GM12878 (cell line): ENCODE data around the gene RNF149. TPM values are rescaled to one million over a fixed set of nuclear protein-coding genes. Genes with fewer than 3 reads are reported as not detected.

Experiments used
- ATAC-seq: fragments of 200-7000 bp; cut with Tn5 transposase; 3 replicates; pipeline ENCODE4 v1.9.1; 2020; ENCODE audit warnings: mild to moderate bottlenecking, moderate library complexity
- BruUV-seq: library from RNA; stranded (reverse); fragments of 400-500 nt; replicated peaks from 2 replicates; lab custom pipeline; 2021; lab: Mats Ljungman, UMichigan
- CTCF ChIA-PET: fragments of 300-600 bp; sonication (Branson Sonifier 250); formaldehyde crosslinking; extraction: SDS; loops from one replicate; lab custom pipeline; 2021; ENCODE audit warnings: inconsistent platforms; lab: Yijun Ruan, JAX
- POLR2A ChIA-PET: fragments of 350-600 bp; formaldehyde crosslinking; extraction: SDS; loops from one replicate; lab custom pipeline; 2021; ENCODE audit warnings: inconsistent platforms; lab: Charles Lee
- RAD21 ChIA-PET: fragments of 300-600 bp; sonication (Branson Sonifier 250); formaldehyde crosslinking; loops from one replicate; lab custom pipeline; 2023; ENCODE audit warnings: antibody characterized with exemption; ENCODE audit not compliant: unreplicated experiment; lab: Charles Lee
- SMC1A ChIA-PET: fragments of 300-600 bp; sonication (Branson Sonifier 250); formaldehyde crosslinking; loops from one replicate; lab custom pipeline; 2023; ENCODE audit not compliant: unreplicated experiment, uncharacterized antibody; lab: Charles Lee
- DNase-seq: peaks from one replicate; pipeline ENCODE4 v3.0.0-alpha.2; 2011; ENCODE audit warnings: low read depth, low spot score
- FAIRE-seq: peaks from 3 replicates; lab custom pipeline; 2011; peaks lifted over from hg19 to GRCh38; lab: Jason Lieb, UNC
- H2AFZ ChIP-seq: 2 replicates; pipeline ENCODE4 v1.6.0; 2011; ENCODE audit warnings: low read depth, low read length, control low read depth; ENCODE audit not compliant: control insufficient read depth
- H3K27ac ChIP-seq: 2 replicates; pipeline ENCODE4 v1.5.1; 2011; ENCODE audit warnings: control low read depth; ENCODE audit not compliant: control insufficient read depth, insufficient read depth
- H3K27me3 ChIP-seq, 2 experiments: replicated peaks in 1 of 2; 2 replicates each; pipeline versions ENCODE4 v1.6.0 to v1.6.1; 2011; ENCODE audit warnings: low read length in 1 of 2; ENCODE audit not compliant: control insufficient read depth in 2 of 2, insufficient read depth in 2 of 2
- H3K36me3 ChIP-seq, 2 experiments: 2 replicates each; pipeline ENCODE4 v1.5.1; 2011; ENCODE audit warnings: low read length in 1 of 2; ENCODE audit not compliant: control insufficient read depth in 2 of 2, insufficient read depth in 2 of 2
- H3K4me1 ChIP-seq: 2 replicates; pipeline ENCODE4 v1.6.1; 2011; ENCODE audit warnings: mild to moderate bottlenecking, low read length, moderate library complexity, mixed read lengths; ENCODE audit not compliant: control insufficient read depth, insufficient read depth
- H3K4me2 ChIP-seq: 2 replicates; pipeline ENCODE4 v1.6.0; 2011; ENCODE audit warnings: control low read depth; ENCODE audit not compliant: control insufficient read depth, insufficient read depth
- H3K4me3 ChIP-seq: fragments of 200-600 bp; sonication (generic); 2 replicates; pipeline ENCODE4 v1.5.1; 2016
- H3K79me2 ChIP-seq: 2 replicates; pipeline ENCODE4 v1.6.0; 2011; ENCODE audit warnings: low read length; ENCODE audit not compliant: control insufficient read depth, insufficient read depth
- H3K9ac ChIP-seq: 2 replicates; pipeline ENCODE4 v1.8.0; 2011; ENCODE audit warnings: low read length, control low read depth, mixed read lengths; ENCODE audit not compliant: control insufficient read depth, insufficient read depth
- H3K9me3 ChIP-seq: replicated peaks from 3 replicates; pipeline ENCODE4 v1.5.1; 2011; ENCODE audit warnings: mild to moderate bottlenecking, low read length; ENCODE audit not compliant: control insufficient read depth, insufficient read depth
- H4K20me1 ChIP-seq: 2 replicates; pipeline ENCODE4 v1.6.0; 2011; ENCODE audit not compliant: control insufficient read depth, insufficient read depth
- ATF7 ChIP-seq: fragments of 450-650 bp; IDR thresholded peaks from 2 replicates; pipeline ENCODE4 v1.6.1; 2016; ENCODE audit warnings: low read depth, mild to moderate bottlenecking
- BHLHE40 ChIP-seq, 2 experiments: fragments of 450-650 bp in 1 of 2; IDR thresholded peaks; 2 replicates each; pipeline ENCODE4 v1.6.1; 2011 to 2017; ENCODE audit warnings: low read depth in 2 of 2, borderline replicate concordance in 1 of 2, improper control_type of control experiment in 1 of 2, low read length in 1 of 2, mild to moderate bottlenecking in 1 of 2
- CREB1 ChIP-seq: IDR thresholded peaks from 2 replicates; pipeline ENCODE4 v1.6.1; 2012; ENCODE audit warnings: low read depth, mild to moderate bottlenecking, inconsistent platforms
- HDGF ChIP-seq: fragments of 450-650 bp; IDR thresholded peaks from 2 replicates; pipeline ENCODE4 v1.6.1; 2016; ENCODE audit warnings: antibody characterized with exemption
- IKZF2 ChIP-seq, 2 experiments: fragments of 450-650 bp; IDR thresholded peaks; 2 replicates each; pipeline ENCODE4 v1.6.1; 2017; ENCODE audit warnings: mild to moderate bottlenecking in 2 of 2, moderate library complexity in 2 of 2
- KAT2A ChIP-seq: conservative IDR thresholded peaks from 2 replicates; pipeline ENCODE4 v1.6.1; 2011; ENCODE audit warnings: low read depth, low read length; ENCODE audit not compliant: control insufficient read depth
- NBN ChIP-seq: fragments of 450-650 bp; IDR thresholded peaks from 2 replicates; pipeline ENCODE4 v1.6.1; 2016
- NFYA ChIP-seq: IDR thresholded peaks from 2 replicates; pipeline ENCODE4 v1.6.1; 2011; ENCODE audit warnings: low read depth, mild to moderate bottlenecking, low read length, improper control_type of control experiment, borderline replicate concordance
- NFYB ChIP-seq: IDR thresholded peaks from 2 replicates; pipeline ENCODE4 v1.6.1; 2011; ENCODE audit warnings: low read depth, mild to moderate bottlenecking, low read length, improper control_type of control experiment, moderate library complexity; ENCODE audit not compliant: insufficient read depth
- SPI1 ChIP-seq: IDR thresholded peaks from 2 replicates; pipeline ENCODE4 v1.6.1; 2011; ENCODE audit warnings: low read depth, mild to moderate bottlenecking, low read length, moderate library complexity, borderline replicate concordance; ENCODE audit not compliant: insufficient read depth
- WGBS: methylation state at CpG from one replicate; pipeline ENCODE4 v1.1.6; 2016; ENCODE audit warnings: low lambda C conversion rate; ENCODE audit not compliant: insufficient replicate concordance, insufficient coverage; ENCODE audit errors: missing lambda C conversion rate; 5-methylcytosine and 5-hydroxymethylcytosine counted together
- in situ Hi-C: fragments of 300-500 bp; cut with MboI; formaldehyde crosslinking; loops from 9 replicates; pipeline ENCODE4 v1.14.3; 2018; ENCODE audit warnings: mixed read lengths
- intact Hi-C: fragments of 100-400 bp; cut with micrococcal nuclease; formaldehyde crosslinking; loops from one replicate; pipeline ENCODE4 v1.14.2; 2022; ENCODE audit not compliant: unreplicated experiment
- polyA plus RNA-seq, 11 experiments: library from polyadenylated mRNA; depleted of rRNA in 4 of 11; unstranded in 6 of 11; stranded (reverse) in 5 of 11; fragments of >200 nt; fragmentation: Nextera tagmentation in 4 of 11; fragmentation: Illumina TruSeq in 1 of 11; extraction: Ambion mirVana in 4 of 11; extraction: Trizol in 1 of 11; gene quantifications; 1 replicate in 1 of 11; 2 replicates in 10 of 11; pipeline versions ENCODE4 v1.2.1 to v1.2.3, GENCODE V29; 2011 to 2016; ENCODE audit warnings: inconsistent platforms in 2 of 11, missing spikeins in 2 of 11, low read depth in 1 of 11
- total RNA-seq, 4 experiments: library from RNA; depleted of rRNA in 3 of 4; stranded (reverse); fragments of >200 nt in 3 of 4; fragmentation: Illumina TruSeq in 1 of 4; extraction: Trizol in 1 of 4; gene quantifications; 2 replicates each; pipeline versions ENCODE4 v1.2.1 to v1.2.3, GENCODE V29; 2013 to 2021
- TF ChIP-seq, protein P1 (sequence below): fragments of 150-350 bp; IDR thresholded peaks from 2 replicates; pipeline ENCODE4 v1.6.1; 2014; ENCODE audit warnings: mild to moderate bottlenecking, low read depth, low read length
- TF ChIP-seq, protein P2 (sequence below): fragments of 450-650 bp; IDR thresholded peaks from 2 replicates; pipeline ENCODE4 v1.6.1; 2016; ENCODE audit warnings: mild to moderate bottlenecking
- TF ChIP-seq, protein P3 (sequence below): fragments of 450-650 bp; IDR thresholded peaks from 2 replicates; pipeline ENCODE4 v1.6.1; 2017; ENCODE audit warnings: low read depth, mild to moderate bottlenecking, moderate library complexity

The RNF149 gene
- total and polyA plus RNA-seq, 10 of the 15 experiments (the other 5 are each of a cell fraction or from before 2014, with no cell fraction given): 5.2 to 38.4 (median 16.3) TPM

DNA sequence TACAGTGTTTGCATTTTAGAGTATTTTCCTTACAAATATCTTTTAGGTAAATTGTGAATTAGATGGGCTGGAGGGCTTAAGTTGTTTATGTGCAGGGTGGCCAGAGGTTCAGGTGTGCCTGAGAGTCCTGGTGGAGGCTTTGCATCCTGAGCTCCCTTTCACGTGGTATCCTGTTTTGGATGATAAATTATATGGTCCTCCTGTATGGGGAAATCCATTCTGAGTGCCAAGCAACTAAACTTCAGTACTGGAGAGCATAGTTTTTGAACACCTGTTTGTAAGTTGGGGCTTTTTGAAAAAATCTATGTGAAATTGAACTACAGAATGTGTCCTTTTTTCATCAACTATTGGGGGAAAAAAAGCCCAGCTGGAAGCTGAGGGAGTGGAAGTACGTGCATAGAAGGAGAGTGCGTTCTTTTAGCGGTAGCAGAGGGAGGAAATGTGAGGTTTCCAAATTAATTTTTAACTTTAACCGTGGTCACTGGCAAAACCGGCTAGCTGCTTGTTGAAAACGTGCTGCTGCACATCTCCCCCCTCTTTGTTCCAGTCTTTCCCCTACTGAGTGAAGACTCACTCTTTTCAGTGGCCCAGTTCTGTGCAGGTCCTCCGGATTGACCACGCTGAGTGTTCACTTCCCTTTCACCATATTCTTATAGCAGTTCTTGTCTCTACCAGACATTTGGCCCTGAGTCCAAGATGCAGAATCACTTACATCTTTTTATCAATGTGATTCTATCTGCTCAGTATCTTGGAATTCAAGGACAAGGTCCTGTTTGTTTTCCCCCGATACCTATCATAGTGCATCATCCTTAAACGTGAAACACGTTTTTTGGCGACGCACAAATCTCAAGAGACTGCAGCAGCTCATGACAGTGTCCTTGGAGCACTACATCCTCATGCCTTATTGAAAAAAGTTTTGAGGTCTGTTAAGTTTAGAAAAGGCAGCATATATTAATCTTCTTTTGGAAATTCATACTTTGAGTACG lies 40.5 kb downstream of the RNF149 start:
- no TSS peak for BruUV-seq
- ChIA-PET POLR2A (interaction anchor here (0.6 to 2.3 kb wide), 5 partner anchors 9 to 444 kb away, joined by 3 to 14 read pairs (median 4); partner anchors contain the start of genes CNOT11 and RNF149), SMC1A (interaction anchor here (1.0 to 3.1 kb wide), 7 partner anchors 9 to 485 kb away, joined by 3 to 17 read pairs (median 4); partner anchors contain the start of gene CNOT11), RAD21 (interaction anchor here (0.6 to 1.3 kb wide), 4 partner anchors 8 to 355 kb away, joined by 3 to 12 read pairs (median 3); partner anchors contain the start of genes CNOT11 and RNF149), CTCF (interaction anchor here (0.7 to 1.1 kb wide), 6 partner anchors 12 to 255 kb away, joined by 3 to 4 read pairs (median 3); no protein-coding TSS in a partner anchor)
- Histone ChIP-seq H3K4me2 (no peak overlapping the region), H3K27ac (no peak overlapping the region), H3K4me3 (no peak overlapping the region), H3K4me1 (peaks cover 11% of the 10 kb centered on the region), H2AFZ (no peak overlapping the region), H4K20me1 (no peaks in the 10 kb centered on the region), H3K9me3 (no peaks in the 10 kb centered on the region), H3K27me3 (no peaks in the 10 kb centered on the region), H3K79me2 (no peaks in the 10 kb centered on the region), H3K9ac (no peak overlapping the region), H3K36me3 (peaks cover 8 to 34% of the 10 kb centered on the region in 2 experiments)
- FAIRE-seq (no peak), ATAC-seq (peak; percentile 77), DNase-seq (peak; percentile 42)
- in situ Hi-C loops (no loop called here), intact Hi-C loops (no loop called here)
- WGBS: 82% methylated on average over 15 of the region's 15 CpGs
- TF ChIP-seq, protein P1, sequence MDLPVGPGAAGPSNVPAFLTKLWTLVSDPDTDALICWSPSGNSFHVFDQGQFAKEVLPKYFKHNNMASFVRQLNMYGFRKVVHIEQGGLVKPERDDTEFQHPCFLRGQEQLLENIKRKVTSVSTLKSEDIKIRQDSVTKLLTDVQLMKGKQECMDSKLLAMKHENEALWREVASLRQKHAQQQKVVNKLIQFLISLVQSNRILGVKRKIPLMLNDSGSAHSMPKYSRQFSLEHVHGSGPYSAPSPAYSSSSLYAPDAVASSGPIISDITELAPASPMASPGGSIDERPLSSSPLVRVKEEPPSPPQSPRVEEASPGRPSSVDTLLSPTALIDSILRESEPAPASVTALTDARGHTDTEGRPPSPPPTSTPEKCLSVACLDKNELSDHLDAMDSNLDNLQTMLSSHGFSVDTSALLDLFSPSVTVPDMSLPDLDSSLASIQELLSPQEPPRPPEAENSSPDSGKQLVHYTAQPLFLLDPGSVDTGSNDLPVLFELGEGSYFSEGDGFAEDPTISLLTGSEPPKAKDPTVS: no peak
- TF ChIP-seq SPI1: peak; percentile 31; the same call in 1 of the 2 replicates
- TF ChIP-seq NBN: peak; percentile 39; the same call in 1 of the 2 replicates
- TF ChIP-seq NFYA: no peak
- TF ChIP-seq, protein P2, sequence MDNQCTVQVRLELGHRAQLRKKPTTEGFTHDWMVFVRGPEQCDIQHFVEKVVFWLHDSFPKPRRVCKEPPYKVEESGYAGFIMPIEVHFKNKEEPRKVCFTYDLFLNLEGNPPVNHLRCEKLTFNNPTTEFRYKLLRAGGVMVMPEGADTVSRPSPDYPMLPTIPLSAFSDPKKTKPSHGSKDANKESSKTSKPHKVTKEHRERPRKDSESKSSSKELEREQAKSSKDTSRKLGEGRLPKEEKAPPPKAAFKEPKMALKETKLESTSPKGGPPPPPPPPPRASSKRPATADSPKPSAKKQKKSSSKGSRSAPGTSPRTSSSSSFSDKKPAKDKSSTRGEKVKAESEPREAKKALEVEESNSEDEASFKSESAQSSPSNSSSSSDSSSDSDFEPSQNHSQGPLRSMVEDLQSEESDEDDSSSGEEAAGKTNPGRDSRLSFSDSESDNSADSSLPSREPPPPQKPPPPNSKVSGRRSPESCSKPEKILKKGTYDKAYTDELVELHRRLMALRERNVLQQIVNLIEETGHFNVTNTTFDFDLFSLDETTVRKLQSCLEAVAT: peak; percentile 92
- TF ChIP-seq CREB1: no peak
- TF ChIP-seq, protein P3, sequence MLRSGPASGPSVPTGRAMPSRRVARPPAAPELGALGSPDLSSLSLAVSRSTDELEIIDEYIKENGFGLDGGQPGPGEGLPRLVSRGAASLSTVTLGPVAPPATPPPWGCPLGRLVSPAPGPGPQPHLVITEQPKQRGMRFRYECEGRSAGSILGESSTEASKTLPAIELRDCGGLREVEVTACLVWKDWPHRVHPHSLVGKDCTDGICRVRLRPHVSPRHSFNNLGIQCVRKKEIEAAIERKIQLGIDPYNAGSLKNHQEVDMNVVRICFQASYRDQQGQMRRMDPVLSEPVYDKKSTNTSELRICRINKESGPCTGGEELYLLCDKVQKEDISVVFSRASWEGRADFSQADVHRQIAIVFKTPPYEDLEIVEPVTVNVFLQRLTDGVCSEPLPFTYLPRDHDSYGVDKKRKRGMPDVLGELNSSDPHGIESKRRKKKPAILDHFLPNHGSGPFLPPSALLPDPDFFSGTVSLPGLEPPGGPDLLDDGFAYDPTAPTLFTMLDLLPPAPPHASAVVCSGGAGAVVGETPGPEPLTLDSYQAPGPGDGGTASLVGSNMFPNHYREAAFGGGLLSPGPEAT: peak; percentile 69
- TF ChIP-seq BHLHE40 (IDR thresholded peaks at IDR 0.05; ENCODE audit: borderline replicate concordance in 1 of 2, low read depth in 2 of 2, low read length in 1 of 2): peak; percentile 89 to 92
- TF ChIP-seq HDGF: no peak
- TF ChIP-seq KAT2A: no peak
- no peak for TF ChIP-seq NFYB
- 0 out of 2 replicates have a peak, but pooled peaks have one; percentile 25 for TF ChIP-seq ATF7
- TF ChIP-seq IKZF2 (IDR thresholded peaks at IDR 0.05): peak; percentile 55 to 67; a peak in 2 of 4 replicates
